Tibial nerve (tissue), 4 donors: ENCODE measurements around the gene NTM. TPM values are rescaled to one million over a fixed set of nuclear protein-coding genes. Genes with fewer than 3 reads are reported as not detected.

Experiments
- DNase-seq, 2 donors: peaks; one replicate each; pipeline ENCODE4 v3.0.0-alpha.2; 2019; ENCODE audit warnings: low spot score in 2 of 2
- H3K27ac ChIP-seq, 4 donors: fragments of 200-600 bp; sonication (generic) in 3 of 4; one replicate each; pipeline ENCODE4 v1.5.1; 2017 to 2019; ENCODE audit warnings: mild to moderate bottlenecking in 1 of 4
- H3K27me3 ChIP-seq, 2 donors: fragments of 200-600 bp; sonication (generic) in 1 of 2; one replicate each; pipeline versions ENCODE4 v1.5.1 to v1.6.0; 2017 to 2019
- H3K36me3 ChIP-seq, 3 donors: fragments of 200-600 bp; sonication (generic); one replicate each; pipeline ENCODE4 v1.5.1; 2018 to 2019
- H3K4me1 ChIP-seq, 4 donors: fragments of 200-600 bp; sonication (generic) in 3 of 4; one replicate each; pipeline ENCODE4 v1.5.1; 2017 to 2019
- H3K4me3 ChIP-seq, 4 donors: fragments of 200-600 bp; sonication (generic) in 3 of 4; one replicate each; pipeline ENCODE4 v1.5.1; 2017 to 2019; ENCODE audit warnings: mild to moderate bottlenecking in 1 of 4, moderate library complexity in 1 of 4
- H3K9me3 ChIP-seq, 4 donors: fragments of 200-600 bp; sonication (generic) in 3 of 4; one replicate each; pipeline ENCODE4 v1.5.1; 2017 to 2019
- EP300 ChIP-seq, 2 donors: sonication (generic); formaldehyde crosslinking; IDR thresholded peaks; one replicate each; pipeline ENCODE4 v1.6.1; 2017; ENCODE audit warnings: antibody characterized with exemption in 2 of 2, mild to moderate bottlenecking in 1 of 2
- POLR2A ChIP-seq, 2 donors: fragments of 450-650 bp; IDR thresholded peaks; one replicate each; pipeline ENCODE4 v1.6.1; 2017; ENCODE audit warnings: antibody characterized with exemption in 2 of 2, mild to moderate bottlenecking in 2 of 2, moderate library complexity in 2 of 2
- WGBS, 2 donors: methylation state at CpG; one replicate each; pipeline ENCODE4 v1.1.5; 2018; 5-methylcytosine and 5-hydroxymethylcytosine counted together
- total RNA-seq, 4 donors: library from RNA; depleted of rRNA; stranded (reverse); fragments of >200 nt; gene quantifications; one replicate each; pipeline ENCODE4 v1.1.0, GENCODE V29; 2016
- TF ChIP-seq, protein P1 (sequence below), 5 experiments: fragments of 200-600 bp in 3 of 5; fragments of 450-650 bp in 2 of 5; sonication (generic) in 3 of 5; IDR thresholded peaks; one replicate each; pipeline ENCODE4 v1.5.1; 2016 to 2019; ENCODE audit warnings: antibody characterized with exemption in 5 of 5, mild to moderate bottlenecking in 3 of 5, moderate library complexity in 2 of 5

NTM gene
- total RNA-seq, 4 donors from 2014 or later, result 3.7 to 11.4 (median 10.8) TPM

DNA sequence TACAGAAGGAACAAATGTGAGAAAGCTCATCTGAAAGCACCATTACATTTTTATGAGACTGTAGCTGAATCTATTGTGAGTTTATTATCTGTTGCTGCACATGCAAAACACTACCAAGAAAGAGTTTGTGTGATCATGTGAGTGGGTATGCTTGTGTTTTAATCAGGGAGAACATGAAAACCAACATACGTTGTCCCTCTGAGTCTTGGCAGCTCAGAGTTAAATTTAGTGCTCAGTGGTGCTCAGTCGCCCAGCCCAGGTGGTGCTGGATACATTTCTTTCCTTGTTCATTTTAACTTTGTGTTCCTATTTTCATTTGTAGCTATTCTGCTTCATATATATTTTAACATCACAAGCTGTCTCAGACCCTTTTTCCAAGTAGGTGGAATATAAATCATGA, 500.6 kb downstream of the NTM start:
- WGBS, 2 donors, result 70 to 91% methylated on average over 2 of the region's 2 CpGs
- peaks cover 0 to 14% (median 2%) of the 10 kb centered on the region in 4 donors for H3K4me1 ChIP-seq

DNA sequence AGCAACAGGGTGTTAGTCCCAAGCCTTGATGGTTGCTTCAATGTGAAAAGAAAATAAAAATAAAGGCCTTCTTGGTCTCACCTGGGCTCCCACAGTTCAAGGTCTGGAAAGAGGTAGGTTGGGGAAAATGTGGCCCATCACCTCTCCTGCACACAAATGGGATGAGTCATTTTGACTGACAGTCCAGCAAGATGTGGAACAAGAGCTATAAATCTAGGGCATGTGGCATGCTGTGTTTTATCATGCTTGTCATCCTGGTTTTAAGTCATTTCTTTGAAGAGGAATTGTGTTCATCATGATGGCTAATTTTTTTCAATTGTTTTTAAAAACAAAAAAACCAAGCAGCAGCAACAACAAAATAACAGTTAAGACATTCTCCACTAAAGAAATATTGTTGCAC, 503.7 kb downstream of the NTM start:
- H3K9me3 ChIP-seq, result no peaks in the 10 kb centered on the region
- H3K36me3 ChIP-seq, result no peaks in the 10 kb centered on the region
- no peak overlapping the region for H3K27ac ChIP-seq
- no peak for DNase-seq
- TF ChIP-seq POLR2A (IDR thresholded peaks at IDR 0.05), result no peak
- TF ChIP-seq, protein P1, sequence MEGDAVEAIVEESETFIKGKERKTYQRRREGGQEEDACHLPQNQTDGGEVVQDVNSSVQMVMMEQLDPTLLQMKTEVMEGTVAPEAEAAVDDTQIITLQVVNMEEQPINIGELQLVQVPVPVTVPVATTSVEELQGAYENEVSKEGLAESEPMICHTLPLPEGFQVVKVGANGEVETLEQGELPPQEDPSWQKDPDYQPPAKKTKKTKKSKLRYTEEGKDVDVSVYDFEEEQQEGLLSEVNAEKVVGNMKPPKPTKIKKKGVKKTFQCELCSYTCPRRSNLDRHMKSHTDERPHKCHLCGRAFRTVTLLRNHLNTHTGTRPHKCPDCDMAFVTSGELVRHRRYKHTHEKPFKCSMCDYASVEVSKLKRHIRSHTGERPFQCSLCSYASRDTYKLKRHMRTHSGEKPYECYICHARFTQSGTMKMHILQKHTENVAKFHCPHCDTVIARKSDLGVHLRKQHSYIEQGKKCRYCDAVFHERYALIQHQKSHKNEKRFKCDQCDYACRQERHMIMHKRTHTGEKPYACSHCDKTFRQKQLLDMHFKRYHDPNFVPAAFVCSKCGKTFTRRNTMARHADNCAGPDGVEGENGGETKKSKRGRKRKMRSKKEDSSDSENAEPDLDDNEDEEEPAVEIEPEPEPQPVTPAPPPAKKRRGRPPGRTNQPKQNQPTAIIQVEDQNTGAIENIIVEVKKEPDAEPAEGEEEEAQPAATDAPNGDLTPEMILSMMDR (IDR thresholded peaks at IDR 0.05), result no peak
- no peak for TF ChIP-seq EP300 (IDR thresholded peaks at IDR 0.05)
- no peaks in the 10 kb centered on the region for H3K27me3 ChIP-seq
- H3K4me1 ChIP-seq, result peaks cover 0 to 18% (median 2%) of the 10 kb centered on the region in 4 donors
- no peak overlapping the region for H3K4me3 ChIP-seq

More for the DNA sequence above, 500.6 kb downstream of the NTM start:
- H3K27ac ChIP-seq, result no peak overlapping the region
- H3K27me3 ChIP-seq, result no peaks in the 10 kb centered on the region
- no peaks in the 10 kb centered on the region for H3K9me3 ChIP-seq
- no peak for DNase-seq
- H3K4me3 ChIP-seq, result no peak overlapping the region
- TF ChIP-seq EP300 (IDR thresholded peaks at IDR 0.05) (no peak), POLR2A (IDR thresholded peaks at IDR 0.05) (no peak)
- TF ChIP-seq, protein P1 (IDR thresholded peaks at IDR 0.05), result no peak
- no peaks in the 10 kb centered on the region for H3K36me3 ChIP-seq

DNA sequence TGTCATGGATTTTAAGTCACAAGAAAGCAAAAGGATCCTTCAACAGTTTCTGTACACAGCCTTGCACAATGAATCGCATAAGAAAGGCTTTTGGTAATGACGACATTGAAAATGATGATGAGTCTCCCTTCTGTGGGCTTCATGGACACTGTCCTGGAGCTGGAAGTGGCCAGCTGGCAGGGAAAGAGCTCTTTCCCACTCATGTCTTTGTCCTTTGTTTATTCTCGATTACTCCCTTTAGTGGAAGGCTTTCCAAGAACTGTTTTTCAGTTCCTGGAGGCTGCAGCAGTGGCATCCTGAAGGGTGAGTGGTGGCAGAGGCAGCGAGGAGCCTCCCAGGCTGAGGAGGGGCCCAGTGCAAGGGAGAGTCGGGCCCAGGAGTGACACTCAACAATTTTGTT, 505.2 kb downstream of the NTM start:
- DNase-seq, result no peak
- no peaks in the 10 kb centered on the region for H3K36me3 ChIP-seq
- H3K27me3 ChIP-seq, result no peaks in the 10 kb centered on the region
- peaks cover 0 to 18% (median 2%) of the 10 kb centered on the region in 4 donors for H3K4me1 ChIP-seq
- H3K9me3 ChIP-seq, result no peaks in the 10 kb centered on the region
- H3K27ac ChIP-seq, result peak overlapping the region in 3 of 4 donors; percentile 8 to 69 (median 53)
- no peak overlapping the region for H3K4me3 ChIP-seq
- TF ChIP-seq, protein P1 (IDR thresholded peaks at IDR 0.05), result no peak
- peak in 1 of 2 donors; percentile 69 for TF ChIP-seq EP300 (IDR thresholded peaks at IDR 0.05)
- WGBS, 2 donors, result 33 to 42% methylated on average over 5 of the region's 5 CpGs

DNA sequence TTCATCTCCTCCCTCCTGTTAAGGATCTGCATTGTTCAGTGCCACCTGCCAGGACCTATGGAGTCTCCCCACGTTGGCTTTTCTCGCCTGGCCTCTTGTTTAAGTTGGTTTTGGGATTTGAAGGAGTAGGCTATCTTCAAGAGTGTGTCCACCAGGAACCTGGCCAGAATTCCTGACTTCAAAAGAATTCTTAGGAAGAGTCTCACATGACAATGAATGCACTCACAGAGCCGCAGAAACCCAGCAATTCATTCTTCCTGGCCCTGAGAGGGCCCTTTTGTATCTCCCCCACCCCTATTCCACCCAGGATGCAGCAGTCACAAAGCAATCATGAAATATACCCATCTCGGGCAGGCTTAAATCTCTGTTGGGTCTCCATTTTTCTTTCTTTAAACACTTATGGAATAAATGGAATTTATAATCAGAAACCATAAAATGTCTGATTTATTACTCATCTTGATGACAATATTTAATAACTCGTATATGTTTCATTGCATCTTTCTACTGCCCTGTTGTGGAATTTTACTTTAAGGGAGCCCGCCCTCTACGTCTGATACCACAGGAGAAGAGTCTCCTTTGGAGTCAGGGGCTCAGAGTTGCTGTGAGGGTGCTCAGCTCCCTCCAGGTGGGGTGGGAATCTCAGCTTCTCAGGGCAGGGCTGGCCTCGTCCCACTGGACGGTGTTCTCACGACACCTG, 507.0 kb downstream of the NTM start:
- Histone ChIP-seq H3K4me3 (no peak overlapping the region), H3K27me3 (no peaks in the 10 kb centered on the region), H3K9me3 (no peaks in the 10 kb centered on the region), H3K27ac (no peak overlapping the region), H3K4me1 (peaks cover 0 to 18% (median 2%) of the 10 kb centered on the region in 4 donors), H3K36me3 (no peaks in the 10 kb centered on the region)
- DNase-seq, result no peak
- TF ChIP-seq, protein P1 (IDR thresholded peaks at IDR 0.05), result no peak
- no peak for TF ChIP-seq POLR2A (IDR thresholded peaks at IDR 0.05)
- TF ChIP-seq EP300 (IDR thresholded peaks at IDR 0.05), result no peak
- WGBS, 2 donors, result 81 to 83% methylated on average over 10 of the region's 10 CpGs

DNA sequence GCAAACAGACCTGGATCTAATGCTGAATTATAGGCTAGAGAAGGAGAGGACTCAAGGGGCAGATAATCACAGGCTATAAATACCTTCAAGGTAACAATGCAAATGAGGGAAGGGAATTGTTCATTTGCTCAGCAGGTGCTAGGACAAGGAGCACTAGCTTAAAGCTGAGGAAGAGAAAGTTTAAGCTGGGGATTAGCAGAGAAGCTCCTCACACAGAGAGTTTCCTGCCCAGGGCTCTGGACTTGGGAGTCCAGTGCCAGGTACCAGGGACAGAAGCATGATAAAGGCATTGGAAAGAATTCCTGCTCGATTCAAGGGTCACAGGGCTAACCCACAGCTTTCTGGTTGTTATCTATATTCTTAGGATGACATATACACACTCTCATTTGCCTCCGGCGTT, 509.9 kb downstream of the NTM start:
- no peak for TF ChIP-seq EP300 (IDR thresholded peaks at IDR 0.05)
- TF ChIP-seq, protein P1 (IDR thresholded peaks at IDR 0.05), result no peak
- TF ChIP-seq POLR2A (IDR thresholded peaks at IDR 0.05), result no peak
- H3K4me3 ChIP-seq, result no peak overlapping the region
- no peaks in the 10 kb centered on the region for H3K36me3 ChIP-seq
- H3K9me3 ChIP-seq, result no peaks in the 10 kb centered on the region
- H3K27me3 ChIP-seq, result no peaks in the 10 kb centered on the region
- H3K27ac ChIP-seq, result no peak overlapping the region
- H3K4me1 ChIP-seq, result peaks cover 0 to 11% (median 0%) of the 10 kb centered on the region in 4 donors
- no peak for DNase-seq
- 64 to 74% methylated on average over 3 of the region's 3 CpGs for WGBS, 2 donors
